Measurements from ENCODE around the gene FAM120A.

Gene FAM120A

DNA sequence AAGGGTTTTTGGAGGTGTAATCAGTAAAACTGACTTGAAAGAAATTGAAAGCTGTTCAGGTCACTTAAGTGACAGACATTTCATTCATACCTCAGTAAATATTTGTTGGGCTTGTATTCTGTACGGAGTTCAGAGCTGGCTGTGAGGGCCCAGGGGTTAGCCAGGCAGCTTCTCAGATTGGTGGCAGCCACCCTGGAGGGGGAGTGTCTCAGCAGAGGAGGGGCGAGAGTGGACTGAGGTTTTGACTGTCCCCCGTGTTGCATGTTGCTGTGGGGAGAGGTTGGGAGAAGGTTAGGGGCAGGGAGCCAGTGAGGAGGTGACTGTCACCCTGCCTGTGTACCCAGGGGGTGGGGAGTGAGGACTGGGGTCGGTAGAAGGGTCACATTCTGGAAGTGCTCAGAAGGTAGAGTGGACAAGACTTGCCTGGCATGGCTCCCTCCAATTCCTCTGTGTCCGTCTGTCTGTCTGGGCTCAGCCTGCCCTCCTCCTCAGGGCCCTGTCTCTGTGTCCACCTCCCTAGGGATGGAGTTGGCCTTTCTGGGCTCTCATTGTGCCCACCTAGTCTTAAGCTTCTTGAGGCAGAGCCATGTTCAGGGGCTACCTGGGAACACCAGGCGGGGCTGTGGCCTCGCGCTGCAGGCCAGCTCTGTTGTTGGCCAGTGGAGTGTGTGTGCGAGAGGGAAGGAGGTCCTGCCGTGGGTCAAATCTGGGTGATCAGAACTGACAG lies 129.3 kb downstream of the FAM120A start:
- DNase-seq, result no peak

DNA sequence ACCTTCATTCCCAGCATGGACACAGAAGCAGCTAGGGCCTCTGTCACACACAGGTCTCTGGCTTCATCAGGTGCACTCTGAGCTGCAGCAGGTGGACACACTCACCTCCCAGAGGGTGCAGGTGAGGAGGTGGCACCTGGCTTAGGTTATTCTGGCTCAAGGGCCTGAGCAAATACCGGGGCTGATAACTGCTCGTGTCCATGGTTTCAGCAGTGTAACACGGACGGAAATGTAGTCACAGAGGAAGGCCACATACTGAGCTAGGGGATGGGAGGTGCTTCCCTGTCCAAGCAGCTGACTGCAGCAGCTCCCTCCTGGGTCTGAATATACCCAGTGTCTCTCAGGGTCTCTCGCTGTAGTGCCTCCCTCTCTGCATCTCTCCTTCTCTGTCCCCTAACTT lies 130.6 kb downstream of the FAM120A start:
- no peak for DNase-seq

DNA sequence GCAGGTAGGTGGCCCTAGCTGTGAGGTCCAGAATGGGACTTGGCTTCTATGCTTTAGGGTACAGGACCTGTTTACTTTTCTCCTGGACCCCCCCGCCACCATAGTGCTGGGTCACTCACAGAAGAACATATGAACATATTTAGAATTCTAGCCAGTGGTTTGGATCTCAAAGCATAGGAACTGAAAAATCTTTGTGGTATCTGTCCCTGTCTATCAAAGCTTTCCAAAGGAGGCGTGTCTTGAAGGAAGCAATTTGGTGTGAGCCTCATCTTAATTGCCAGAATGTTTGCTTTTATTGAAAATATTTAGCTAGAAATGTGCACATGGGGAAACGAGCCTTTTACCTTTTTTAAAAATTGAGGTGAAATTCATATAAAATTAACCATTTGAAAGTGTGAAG lies 131.1 kb downstream of the FAM120A start:
- no peak for DNase-seq

DNA sequence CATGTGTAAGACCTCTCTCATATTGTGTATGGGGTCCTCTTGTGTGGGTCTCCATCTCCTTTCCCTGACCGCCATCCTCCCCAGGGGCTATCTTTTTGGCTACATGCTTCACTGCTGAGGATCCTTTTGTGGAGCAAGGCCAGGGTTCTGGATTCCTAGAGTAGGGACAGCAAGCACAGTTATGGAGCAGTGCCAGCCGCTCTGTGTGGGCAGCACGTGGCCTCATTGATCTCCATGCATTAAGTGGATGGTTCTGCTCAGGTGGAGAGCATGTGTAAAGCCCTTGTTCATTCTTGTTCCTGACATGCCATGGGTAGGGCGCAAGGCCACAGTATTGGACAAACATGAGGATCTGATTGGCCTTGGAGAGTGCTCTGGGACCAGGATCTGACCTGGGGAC lies 133.8 kb downstream of the FAM120A start:
- DNase-seq, result no peak

DNA sequence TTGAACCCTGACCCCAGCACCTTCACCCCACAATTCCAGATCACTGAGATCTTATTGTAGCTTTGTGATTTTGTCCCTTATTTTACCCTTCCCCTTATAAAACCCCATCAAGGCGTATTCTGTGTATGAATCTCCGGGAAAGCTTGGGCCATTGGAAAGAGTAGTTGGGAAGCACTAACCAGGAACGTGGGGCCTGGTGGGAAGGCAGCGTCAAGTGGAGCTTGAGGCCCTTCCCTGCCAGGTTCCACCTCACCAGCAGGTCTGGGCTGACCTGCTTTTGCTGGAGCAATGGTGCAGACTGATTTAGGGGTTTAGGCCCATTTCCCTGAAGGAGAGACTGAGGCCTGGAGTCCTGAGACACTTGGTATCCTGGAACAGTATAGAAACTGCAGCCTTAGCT lies 134.2 kb downstream of the FAM120A start:
- no peak for DNase-seq

DNA sequence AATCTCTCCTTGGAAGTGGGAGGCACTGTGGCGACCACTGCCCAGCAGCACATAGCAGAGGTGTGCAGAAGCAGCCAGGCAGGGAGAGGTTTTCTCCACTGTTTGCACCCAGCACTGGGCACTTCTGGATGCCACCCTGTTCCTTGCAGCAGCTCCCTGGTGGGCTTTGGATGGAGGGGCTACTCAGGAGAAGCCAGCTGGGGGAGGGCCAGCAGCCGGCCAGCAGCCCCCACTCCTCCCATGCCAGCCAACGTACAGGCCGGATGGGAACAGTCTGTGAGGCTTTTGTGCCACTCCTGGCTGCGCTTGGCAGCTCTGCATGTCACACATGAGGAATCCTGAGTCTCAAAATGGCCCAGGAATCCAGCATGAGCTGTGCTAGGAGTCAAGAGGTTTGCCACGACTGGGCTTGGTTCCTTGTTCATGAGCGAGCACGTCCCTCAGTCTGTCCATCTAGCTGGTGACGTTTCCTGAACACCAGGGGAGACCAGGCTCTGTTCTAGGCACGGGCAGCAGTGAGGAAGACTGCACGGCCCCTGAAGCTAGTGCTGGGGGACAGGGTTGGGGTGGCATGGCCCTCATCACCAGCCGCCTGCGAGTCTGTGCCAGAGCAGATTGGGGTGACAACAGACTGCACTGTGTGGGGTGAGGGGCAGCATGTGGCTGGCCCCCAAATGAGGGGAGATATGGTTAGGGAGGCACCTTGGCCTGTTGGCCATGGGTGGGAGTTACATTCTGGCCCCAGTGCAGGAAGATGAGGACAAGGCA lies 135.0 kb downstream of the FAM120A start:
- no peak for DNase-seq

DNA sequence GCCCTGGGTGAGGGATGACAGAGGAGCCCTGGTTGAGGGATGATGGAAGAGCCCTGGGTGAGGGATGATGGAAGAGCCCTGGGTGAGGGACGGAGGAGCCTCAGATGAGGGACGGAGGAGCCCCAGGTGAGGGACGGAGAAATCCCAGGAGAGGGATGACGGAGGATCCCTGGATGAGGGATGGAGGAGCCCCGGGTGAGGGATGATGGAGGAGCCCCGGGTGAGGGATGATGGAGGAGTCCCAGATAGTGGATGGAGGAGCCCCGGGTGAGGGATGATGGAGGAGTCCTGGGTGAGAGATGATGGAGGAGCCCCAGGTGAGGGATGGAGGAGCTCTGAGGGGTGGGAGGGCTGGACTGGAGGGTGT lies 135.8 kb downstream of the FAM120A start:
- DNase-seq, result no peak

DNA sequence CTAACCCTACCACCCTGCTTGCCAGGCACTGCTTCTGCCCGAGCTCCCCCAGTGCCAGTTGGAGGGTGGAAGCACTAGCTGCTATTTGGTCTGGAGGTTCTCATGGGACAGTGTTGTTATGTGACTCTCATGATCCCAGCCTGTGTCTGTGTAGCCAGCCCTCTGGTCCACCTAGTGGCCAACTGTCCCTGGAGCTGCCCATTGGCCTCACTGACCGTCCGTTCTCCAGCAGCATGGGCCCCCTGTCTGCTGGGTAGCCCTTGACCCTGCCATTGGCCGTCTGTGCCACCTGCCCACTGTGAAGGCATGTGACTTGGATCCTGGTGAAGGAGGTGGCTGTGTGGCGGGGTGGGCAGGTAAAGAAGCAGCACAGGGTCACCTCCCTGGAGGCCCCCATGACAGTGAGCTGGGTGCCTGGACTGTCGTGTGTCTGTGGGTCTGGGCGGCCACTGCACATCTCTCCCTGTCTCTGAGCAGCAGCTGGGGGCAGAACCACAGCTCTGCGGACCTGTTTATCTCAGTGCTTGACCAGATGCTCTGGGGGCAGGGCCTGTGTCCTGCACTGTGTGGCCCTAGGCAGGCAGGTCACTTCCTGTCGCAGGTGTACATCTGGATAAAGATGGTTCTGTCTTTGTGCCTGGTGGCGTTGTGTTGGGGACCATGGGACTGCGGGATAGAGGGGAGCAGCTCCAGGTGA lies 136.3 kb downstream of the FAM120A start:
- no peak for DNase-seq

DNA sequence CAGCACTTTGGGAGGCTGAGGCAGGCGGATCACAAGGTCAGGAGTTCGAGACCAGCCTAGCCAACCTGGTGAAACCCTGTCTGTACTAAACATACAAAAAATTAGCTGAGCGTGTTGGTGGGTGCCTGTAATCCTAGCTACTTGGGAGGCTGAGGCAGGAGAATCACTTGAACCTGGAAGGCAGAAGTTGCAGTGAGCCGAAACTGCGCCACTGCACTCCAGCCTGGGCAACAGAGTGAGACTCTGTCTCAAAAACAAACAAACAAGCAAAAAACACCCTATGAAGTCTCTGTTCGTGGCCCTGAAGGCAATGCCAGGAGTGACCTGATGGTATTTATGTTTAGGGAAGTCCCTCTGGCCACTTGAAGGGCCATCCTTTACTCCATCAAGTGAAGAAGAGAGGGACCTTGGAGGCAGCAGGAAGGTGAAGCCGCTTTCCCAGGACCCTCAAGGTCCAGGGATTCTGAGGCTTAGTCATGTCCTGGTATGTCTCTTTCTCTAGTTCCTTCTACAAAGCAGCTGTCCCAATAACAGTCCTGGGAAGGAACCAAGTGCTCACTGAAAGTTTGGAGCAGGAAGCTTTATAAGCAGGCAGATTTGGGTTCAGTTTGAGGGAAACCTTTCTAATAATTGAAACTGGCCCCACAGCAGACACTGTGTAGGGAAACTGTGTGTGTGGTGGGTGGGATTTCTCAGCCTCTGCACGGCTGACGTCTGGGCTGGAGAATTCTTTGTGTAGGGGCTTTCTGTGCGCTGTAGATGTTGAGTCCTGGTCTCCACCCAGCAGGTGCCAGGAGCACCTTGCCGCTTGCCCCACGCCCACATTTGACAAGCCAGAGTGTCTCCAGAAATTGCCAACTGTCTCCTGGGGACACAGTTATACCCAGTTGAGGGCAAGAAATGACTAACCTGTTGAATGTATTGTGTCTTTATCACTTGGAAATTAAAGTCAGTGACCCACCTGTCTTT lies 137.4 kb downstream of the FAM120A start:
- no peak for DNase-seq

DNA sequence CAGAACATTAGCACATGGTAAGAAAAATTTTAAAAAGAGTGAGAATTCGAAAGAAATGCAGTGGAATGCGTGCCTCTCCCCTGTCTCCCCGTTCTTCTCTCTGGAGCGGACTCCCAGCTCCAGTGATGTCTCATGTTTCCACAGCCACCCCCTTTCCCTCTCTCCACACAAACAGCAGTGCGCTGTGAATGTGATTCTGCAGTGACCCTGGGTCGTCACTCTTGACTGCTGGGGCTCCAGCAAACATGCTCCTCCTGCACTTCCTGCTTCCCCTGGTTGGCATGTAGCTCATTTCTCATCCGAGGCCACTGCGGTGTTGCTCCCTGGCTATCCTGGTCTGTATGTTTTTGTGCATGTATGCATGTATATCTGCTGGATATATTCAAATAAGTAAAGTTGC lies 138.2 kb downstream of the FAM120A start:
- no peak for DNase-seq

DNA sequence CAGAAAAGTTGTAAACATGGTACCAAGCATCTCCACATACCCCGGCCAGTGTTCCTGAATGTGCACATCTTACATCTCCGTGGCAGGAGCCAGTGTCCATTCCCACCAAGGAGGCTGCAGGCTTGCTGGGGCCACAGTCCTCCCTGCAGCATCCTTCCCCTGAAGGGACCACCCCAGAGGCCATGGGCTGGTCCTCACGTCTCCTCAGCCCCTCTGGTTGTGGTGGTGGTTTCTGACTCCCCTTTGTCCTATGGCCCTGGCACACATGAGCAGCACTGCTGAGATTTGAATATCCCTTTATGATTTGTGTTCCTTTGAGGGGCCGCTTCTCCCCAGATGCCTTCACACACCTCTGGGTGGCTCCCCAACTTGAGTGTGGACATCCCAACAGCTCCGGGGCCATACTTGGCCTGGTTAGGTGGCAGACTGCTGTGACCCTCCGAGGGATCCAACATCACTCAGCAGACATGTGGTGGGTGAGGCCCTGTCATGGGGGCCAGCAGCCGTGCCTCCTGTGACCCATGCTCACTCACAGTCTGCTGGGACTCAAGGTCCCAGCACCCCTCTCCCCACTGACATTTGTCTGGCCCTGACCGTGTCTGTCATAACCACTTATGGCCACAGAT lies 139.2 kb downstream of the FAM120A start:
- DNase-seq, result no peak

DNA sequence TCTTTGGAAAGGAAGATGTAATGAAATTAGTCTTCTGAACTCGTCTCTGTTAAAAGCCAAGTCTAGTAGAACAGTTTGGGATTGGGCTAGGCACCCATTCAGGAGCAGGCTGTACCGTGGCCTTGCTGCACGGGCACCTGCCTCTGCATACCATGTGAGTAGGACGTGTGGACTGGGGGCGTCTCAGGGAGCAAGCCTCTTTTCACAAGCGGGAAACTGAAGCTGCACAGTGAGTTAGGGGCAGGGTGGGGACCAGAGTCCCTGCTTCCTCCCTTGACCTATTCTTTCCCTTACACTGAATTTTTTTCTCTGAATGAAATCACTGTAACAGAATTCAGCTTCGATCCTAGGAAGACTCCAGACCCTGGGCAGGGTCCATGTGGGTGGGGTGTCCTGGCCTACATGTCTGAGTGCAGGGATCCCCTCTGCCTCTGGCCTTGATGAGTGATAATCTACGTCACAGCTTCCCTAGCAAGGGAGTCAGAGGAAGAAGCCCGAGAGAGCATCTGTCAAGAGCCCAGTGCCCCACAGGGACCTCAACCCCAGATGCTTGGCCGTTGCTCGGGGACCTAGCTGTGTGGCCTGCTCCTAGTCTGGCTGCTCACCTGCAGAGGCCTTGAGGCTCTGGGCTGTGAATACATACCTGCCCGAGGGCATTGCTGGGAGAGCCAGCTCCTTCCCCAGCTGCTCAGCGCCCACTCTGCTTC lies 140.0 kb downstream of the FAM120A start:
- DNase-seq, result no peak

DNA sequence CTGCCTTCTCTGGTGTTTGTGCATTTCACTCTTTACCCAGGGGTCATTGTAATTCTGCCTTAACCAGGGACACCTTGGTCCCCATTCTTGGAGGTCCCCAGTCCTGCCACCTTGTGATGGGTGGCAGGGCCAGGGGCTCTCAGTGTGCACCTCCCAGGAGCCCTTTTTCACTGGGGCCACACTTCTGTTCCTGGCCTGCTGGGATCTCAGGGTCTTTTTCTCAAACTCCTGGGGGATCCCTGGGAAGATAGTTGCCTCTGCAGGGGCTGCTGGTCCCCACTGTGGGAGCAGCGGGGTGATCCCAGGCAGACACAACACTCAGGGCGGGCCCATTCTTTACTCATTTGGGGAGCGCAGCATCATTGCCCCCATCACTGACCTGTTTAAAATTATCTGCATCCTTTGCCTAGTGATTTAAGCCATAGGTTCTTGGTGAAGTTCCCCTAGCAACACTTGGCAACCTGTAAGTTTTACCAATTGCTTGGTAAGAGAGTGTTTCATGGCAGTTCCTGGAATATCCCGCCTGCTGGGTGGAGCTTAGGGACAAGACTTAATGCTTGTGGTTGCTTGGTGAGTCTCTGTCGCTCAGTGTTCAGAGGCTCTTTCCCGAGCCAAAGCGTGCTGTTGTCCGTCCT lies 140.6 kb downstream of the FAM120A start:
- no peak for DNase-seq

DNA sequence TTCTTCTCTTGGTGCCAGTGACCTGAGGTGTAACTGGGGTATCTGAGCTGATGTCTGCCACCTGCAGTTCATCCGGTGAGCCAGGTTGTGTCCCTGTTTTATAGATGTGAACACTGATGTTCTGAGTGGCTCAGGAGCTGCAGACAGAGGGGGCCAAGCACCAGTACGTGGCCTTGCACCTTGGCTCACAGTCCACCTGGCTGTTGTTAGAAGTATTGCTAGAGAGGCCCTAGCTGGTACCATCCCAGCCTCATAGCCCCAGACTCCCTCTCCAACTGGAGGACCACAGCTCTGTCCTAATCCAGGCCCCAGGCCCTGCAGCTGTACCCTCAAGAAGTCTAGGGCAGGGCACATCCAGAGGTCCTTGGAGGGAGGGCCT lies 141.1 kb downstream of the FAM120A start:
- DNase-seq, result no peak

DNA sequence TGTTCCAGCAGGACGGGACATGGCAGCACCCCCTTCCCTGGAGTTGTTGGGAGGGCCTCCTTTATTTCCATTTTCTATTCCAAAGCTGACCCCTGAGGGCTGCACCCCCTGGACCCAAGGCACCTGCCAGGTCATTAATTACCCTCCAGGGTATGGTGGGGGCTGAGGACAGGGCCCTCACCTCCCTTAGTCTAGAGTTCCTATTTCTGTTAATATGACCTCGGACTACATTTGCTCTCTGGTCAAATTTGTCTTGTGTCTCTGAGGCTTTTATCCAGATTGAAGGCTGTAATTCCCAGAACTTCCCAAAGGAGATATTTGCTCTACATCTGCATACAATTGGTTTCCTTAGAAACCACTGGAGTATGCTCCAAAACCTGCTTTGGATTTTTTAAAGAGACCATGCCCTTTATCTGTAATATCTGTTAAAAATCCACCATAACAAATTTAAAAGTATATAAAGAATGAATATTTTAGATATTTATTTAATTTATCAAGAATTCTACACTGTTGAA lies 141.7 kb downstream of the FAM120A start:
- DNase-seq, result no peak

DNA sequence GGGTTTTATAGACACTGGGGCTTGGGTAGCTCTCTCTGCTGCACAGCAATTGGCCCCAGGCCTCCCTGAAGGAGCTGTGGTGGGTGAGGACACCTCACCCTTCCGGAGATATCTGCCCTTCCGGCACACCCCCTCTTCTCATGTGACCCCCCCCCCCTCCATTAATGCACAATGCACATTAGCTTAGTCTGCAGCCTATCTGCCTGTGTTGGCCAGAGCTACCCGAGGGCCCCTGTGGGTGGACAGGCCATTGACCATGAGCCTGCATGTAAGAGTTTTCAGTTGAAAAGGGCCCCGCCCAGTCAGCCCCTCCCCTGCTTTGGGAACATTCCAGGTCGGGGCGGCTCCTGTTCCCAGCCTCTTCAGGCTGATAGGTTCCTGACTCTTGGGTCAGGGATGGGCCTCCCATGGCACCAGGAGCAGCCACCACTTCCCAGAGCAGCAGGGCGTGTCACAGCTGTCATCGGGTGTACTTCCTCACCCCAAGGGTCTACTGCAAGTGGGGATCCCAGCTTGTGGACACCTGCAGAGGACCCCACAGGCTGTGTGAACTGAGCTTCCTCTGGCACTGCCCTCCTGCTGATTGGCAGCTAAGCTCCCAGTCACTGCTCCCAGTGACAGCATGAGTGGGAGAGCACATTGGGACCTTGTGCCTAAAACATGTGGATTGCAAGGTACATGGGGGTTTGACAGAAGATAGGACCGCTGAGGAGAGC lies 142.7 kb downstream of the FAM120A start:
- no peak for DNase-seq

DNA sequence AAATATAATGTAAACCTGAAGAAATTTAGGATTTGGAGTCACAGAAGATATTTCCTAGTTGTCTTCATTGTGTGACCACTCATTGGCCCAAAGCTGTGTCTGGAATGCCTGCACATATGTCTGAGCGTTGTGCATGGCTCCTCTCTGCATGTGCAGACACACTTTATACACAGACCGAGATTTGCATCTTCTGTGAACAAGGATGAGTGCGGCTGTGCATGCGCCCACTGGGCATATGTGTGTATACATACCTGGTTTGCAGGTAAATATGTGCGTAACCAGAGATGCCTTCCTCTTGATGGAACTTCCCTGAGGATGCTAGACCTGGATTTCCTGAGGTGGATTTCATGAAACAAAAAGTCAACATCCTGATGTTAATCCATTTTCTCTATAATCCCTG lies 144.0 kb downstream of the FAM120A start:
- no peak for DNase-seq

DNA sequence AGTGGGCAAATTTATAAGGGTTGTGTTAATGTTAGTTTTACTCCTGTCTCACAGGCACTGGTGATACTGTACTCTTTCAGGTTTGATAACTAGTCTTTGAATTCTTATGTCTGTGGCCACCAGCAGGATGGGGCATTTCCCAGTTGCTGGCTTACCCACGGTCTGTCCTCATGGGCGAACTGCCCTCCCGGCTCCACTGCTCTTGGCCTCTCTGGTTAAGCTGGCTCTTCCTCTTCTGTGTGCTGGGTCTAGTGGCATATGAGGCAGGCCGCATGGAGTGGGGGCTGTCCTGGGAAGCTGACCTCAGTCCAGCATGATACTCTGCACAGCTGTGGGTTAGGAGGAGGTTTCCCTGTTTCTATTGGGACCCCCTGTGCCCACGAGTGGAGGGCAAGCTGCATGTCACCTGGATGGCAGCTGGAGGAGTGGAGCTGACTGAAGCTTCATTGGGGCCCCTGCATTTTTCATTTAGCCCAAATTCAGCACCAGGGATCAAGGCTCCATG lies 144.4 kb downstream of the FAM120A start:
- DNase-seq, result no peak

DNA sequence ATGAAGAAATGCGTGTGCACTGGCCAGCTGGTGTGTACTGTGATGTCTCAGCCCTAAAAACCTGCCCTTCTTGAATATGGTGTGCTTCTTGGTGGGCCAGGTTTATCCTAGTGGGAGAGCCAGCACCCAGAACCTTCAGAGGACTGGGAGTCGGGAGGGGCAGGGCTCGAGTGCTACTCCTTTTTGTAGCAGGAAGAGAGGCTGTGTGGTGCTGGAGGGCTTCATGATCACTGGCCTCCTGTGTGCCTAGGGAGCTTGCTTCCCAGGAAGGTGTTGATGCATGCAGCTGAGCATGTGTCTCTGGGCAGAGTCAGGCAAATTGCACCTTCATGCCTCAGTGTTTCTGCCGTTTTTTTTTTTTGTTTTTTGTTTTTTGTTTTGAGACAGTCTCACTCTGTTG lies 144.9 kb downstream of the FAM120A start:
- DNase-seq, result no peak

DNA sequence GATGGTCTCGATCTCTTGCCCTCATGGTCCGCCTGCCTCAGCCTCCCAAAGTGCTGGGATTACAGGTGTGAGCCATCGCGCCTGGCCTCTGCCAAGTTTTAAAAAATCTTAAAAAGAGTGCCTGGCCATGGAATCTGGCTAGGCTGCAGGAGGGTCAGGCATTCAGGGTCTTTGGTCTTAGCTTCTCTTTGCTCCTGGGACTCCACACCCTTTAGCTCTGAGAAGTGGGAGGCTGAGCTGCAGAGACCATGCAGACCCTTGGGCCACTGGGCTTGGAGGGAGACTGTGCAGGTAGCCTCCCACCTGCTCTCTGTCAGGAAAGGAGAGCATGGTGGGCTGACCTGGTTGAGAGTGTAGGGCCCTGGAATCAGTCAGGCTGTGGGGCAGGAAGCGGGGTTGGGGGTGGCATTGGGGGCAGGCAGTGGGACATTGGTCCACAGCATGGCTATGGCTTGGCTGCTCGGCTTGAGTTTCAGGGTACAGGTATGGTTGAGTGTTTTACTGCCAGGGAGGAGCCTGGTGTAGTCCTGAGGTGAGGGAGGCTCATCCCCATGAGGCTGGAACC lies 145.7 kb downstream of the FAM120A start:
- DNase-seq, result no peak

All from cortex of kidney (tissue), 1 donor.